Activated CD4-positive, CD25-positive, alpha-beta regulatory T cell (primary cell): ENCODE data around the gene SPSB4.
A peak's percentile ranks its signal among the peaks of the same experiment; 100 is the strongest.
"Not testable (repeated sequence)": the region's sequence is repeated elsewhere in the genome, so short reads cannot be mapped to it uniquely, and the experiment has no call there.

Experiments used
- DNase-seq, 4 experiments: peaks; one replicate each; lab custom pipeline; 2025; lab: John Stamatoyannopoulos, UW

SPSB4 gene

GRCh38 chr3:141095546-141095937 lies 44.4 kb downstream of the SPSB4 start:
- DNase-seq = no peak

GRCh38 chr3:141096164-141096563 lies 45.0 kb downstream of the SPSB4 start:
- DNase-seq = no peak

- DNase-seq = no peak
Observed at GRCh38 chr3:141096981-141097380, 45.8 kb downstream of the SPSB4 start.

GRCh38 chr3:141100112-141100511 lies 49.0 kb downstream of the SPSB4 start:
- no peak for DNase-seq

- DNase-seq = no peak
Observed at GRCh38 chr3:141100531-141101320, 49.6 kb downstream of the SPSB4 start.

GRCh38 chr3:141102372-141102771 lies 51.2 kb downstream of the SPSB4 start:
- no peak for DNase-seq

- no peak for DNase-seq
Observed at GRCh38 chr3:141103067-141103466, 51.9 kb downstream of the SPSB4 start.

- DNase-seq = no peak
Observed at GRCh38 chr3:141103503-141103902, 52.4 kb downstream of the SPSB4 start.

- no peak for DNase-seq
Observed at GRCh38 chr3:141104151-141104821, 53.1 kb downstream of the SPSB4 start.

- peak in 3 of 4 experiments; percentile 6 to 25 (median 21) for DNase-seq
Observed at GRCh38 chr3:141105828-141106628, 54.9 kb downstream of the SPSB4 start.

GRCh38 chr3:141106842-141107241 lies 55.7 kb downstream of the SPSB4 start:
- no peak for DNase-seq

GRCh38 chr3:141108039-141108438 lies 56.9 kb downstream of the SPSB4 start:
- DNase-seq = no peak

- DNase-seq = no peak
Observed at GRCh38 chr3:141109751-141110150, 58.6 kb downstream of the SPSB4 start.

GRCh38 chr3:141110322-141110721 lies 59.2 kb downstream of the SPSB4 start:
- no peak for DNase-seq

- no peak for DNase-seq
Observed at GRCh38 chr3:141111364-141112155, 60.4 kb downstream of the SPSB4 start.

- DNase-seq = no peak
Observed at GRCh38 chr3:141112686-141113297, 61.6 kb downstream of the SPSB4 start.

- not testable (repeated sequence) for DNase-seq
Observed at GRCh38 chr3:141113680-141114079, 62.5 kb downstream of the SPSB4 start.

GRCh38 chr3:141114179-141114745 lies 63.1 kb downstream of the SPSB4 start:
- DNase-seq = no peak

GRCh38 chr3:141114816-141115460 lies 63.8 kb downstream of the SPSB4 start:
- no peak for DNase-seq

- no peak for DNase-seq
Observed at GRCh38 chr3:141115789-141116541, 64.8 kb downstream of the SPSB4 start.
